HG03139 (cell line): Measurements from ENCODE around the gene RAB6A.
"Not testable (repeated sequence)": the region's sequence is repeated elsewhere in the genome, so short reads cannot be mapped to it uniquely, and the experiment has no call there.

Experiments
- ATAC-seq: cut with Tn5 transposase; IDR thresholded peaks from one replicate; pipeline ENCODE4 v1.9.1; 2021; ENCODE audit not compliant: unreplicated experiment

RAB6A gene

GRCh38 chr11:73766763-73767162 is 5.9 kb upstream of the RAB6A start:
- no peak for ATAC-seq

- ATAC-seq: no peak
These were observed 1.9 kb upstream of the RAB6A start for GRCh38 chr11:73762732-73763131.

GRCh38 chr11:73761403-73761945 is 600 bp upstream of the RAB6A start:
- no peak for ATAC-seq

- no peak for ATAC-seq
These were observed 667 bp downstream of the RAB6A start for GRCh38 chr11:73760135-73760678.

- no peak for ATAC-seq
These were observed 1.2 kb downstream of the RAB6A start for GRCh38 chr11:73759610-73760134.

GRCh38 chr11:73758451-73758850 is 2.4 kb downstream of the RAB6A start:
- no peak for ATAC-seq

GRCh38 chr11:73757598-73757997 is 3.3 kb downstream of the RAB6A start:
- no peak for ATAC-seq

- no peak for ATAC-seq
These were observed 5.2 kb downstream of the RAB6A start for GRCh38 chr11:73755670-73756069.

- no peak for ATAC-seq
These were observed 6.9 kb downstream of the RAB6A start for GRCh38 chr11:73753938-73754337.

GRCh38 chr11:73752903-73753302 is 8.0 kb downstream of the RAB6A start:
- ATAC-seq: no peak

GRCh38 chr11:73752216-73752867 is 8.5 kb downstream of the RAB6A start:
- no peak for ATAC-seq

GRCh38 chr11:73750862-73751261 is 10.0 kb downstream of the RAB6A start:
- ATAC-seq: not testable (repeated sequence)

- no peak for ATAC-seq
These were observed 10.6 kb downstream of the RAB6A start for GRCh38 chr11:73750228-73750627.

- ATAC-seq: no peak
These were observed 11.8 kb downstream of the RAB6A start for GRCh38 chr11:73749118-73749517.

- ATAC-seq: no peak
These were observed 12.6 kb downstream of the RAB6A start for GRCh38 chr11:73748300-73748699.

GRCh38 chr11:73747762-73748161 is 13.1 kb downstream of the RAB6A start:
- ATAC-seq: no peak

- no peak for ATAC-seq
These were observed 14.2 kb downstream of the RAB6A start for GRCh38 chr11:73746701-73747100.

- ATAC-seq: no peak
These were observed 17.8 kb downstream of the RAB6A start for GRCh38 chr11:73743045-73743444.

- not testable (repeated sequence) for ATAC-seq
These were observed 24.9 kb downstream of the RAB6A start for GRCh38 chr11:73735959-73736358.

- ATAC-seq: no peak
These were observed 25.9 kb downstream of the RAB6A start for GRCh38 chr11:73734993-73735392.

GRCh38 chr11:73734011-73734410 is 26.9 kb downstream of the RAB6A start:
- ATAC-seq: not testable (repeated sequence)

- not testable (repeated sequence) for ATAC-seq
These were observed 27.9 kb downstream of the RAB6A start for GRCh38 chr11:73732936-73733335.
